SK-N-SH (cell line): ENCODE results near the gene ARF1. TPM values are rescaled to one million over a fixed set of nuclear protein-coding genes. Genes with fewer than 3 reads are reported as not detected.

ENCODE experiments used
- CTCF ChIA-PET: fragments of 300-600, 350-600 bp; formaldehyde crosslinking; extraction: SDS; loops from one replicate; lab custom pipeline; 2021; lab: Yijun Ruan, JAX
- POLR2A ChIA-PET: fragments of 350-600 bp; sonication (Branson Sonifier 250); formaldehyde crosslinking; extraction: SDS; loops from one replicate; lab custom pipeline; 2020; ENCODE audit warnings: antibody characterized with exemption, inconsistent platforms; lab: Yijun Ruan, JAX
- DNase-seq: peaks from one replicate; pipeline ENCODE4 v3.0.0; 2012
- H2AFZ ChIP-seq: fragments of 200-600 bp; sonication (generic); 2 replicates; pipeline ENCODE4 v1.8.1; 2016; ENCODE audit warnings: antibody characterized with exemption, mild to moderate bottlenecking, low read depth
- H3F3A ChIP-seq: fragments of 200-600 bp; sonication (generic); replicated peaks from 2 replicates; pipeline ENCODE3; 2016; ENCODE audit warnings: antibody characterized with exemption, mild to moderate bottlenecking; ENCODE audit not compliant: insufficient read depth
- H3K27ac ChIP-seq, 2 experiments: fragments of 200-500 bp in 1 of 2; fragments of 200-600 bp in 1 of 2; sonication (Bioruptor generic) in 1 of 2; sonication (generic), shearing (Covaris generic) in 1 of 2; 2 replicates each; pipeline versions ENCODE4 v1.5.1 to v1.6.1; 2014 to 2016; ENCODE audit warnings: low read depth in 2 of 2, inconsistent platforms in 1 of 2, low read length in 1 of 2, mild to moderate bottlenecking in 1 of 2, mixed read lengths in 1 of 2
- H3K27me3 ChIP-seq: fragments of 200-600 bp; sonication (generic), shearing (Covaris generic); 2 replicates; pipeline ENCODE4 v1.6.1; 2016; ENCODE audit warnings: mixed run types; ENCODE audit not compliant: insufficient read depth
- H3K36me3 ChIP-seq, 2 experiments: fragments of 200-500 bp in 1 of 2; fragments of 200-600 bp in 1 of 2; sonication (Bioruptor generic) in 1 of 2; sonication (generic) in 1 of 2; replicated peaks in 1 of 2; 2 replicates each; pipeline versions ENCODE3 to v1.5.1; 2014 to 2016; ENCODE audit warnings: low read length in 1 of 2, mild to moderate bottlenecking in 1 of 2; ENCODE audit not compliant: insufficient read depth in 2 of 2, control insufficient read depth in 1 of 2
- H3K4me1 ChIP-seq, 2 experiments: fragments of 200-500 bp in 1 of 2; fragments of 200-600 bp in 1 of 2; sonication (Bioruptor generic) in 1 of 2; sonication (generic), shearing (Covaris generic) in 1 of 2; 2 replicates each; pipeline versions ENCODE4 v1.5.1 to v1.6.1; 2014 to 2016; ENCODE audit warnings: low read depth in 1 of 2, low read length in 1 of 2, mixed run types in 1 of 2; ENCODE audit not compliant: insufficient read depth in 2 of 2, control insufficient read depth in 1 of 2
- H3K4me2 ChIP-seq: fragments of 200-600 bp; sonication (generic), shearing (Covaris generic); 2 replicates; pipeline ENCODE4 v1.6.1; 2017; ENCODE audit warnings: mixed run types
- H3K4me3 ChIP-seq, 2 experiments: fragments of 200-500 bp in 1 of 2; fragments of 200-600 bp in 1 of 2; sonication (Bioruptor generic) in 1 of 2; sonication (generic), shearing (Covaris generic) in 1 of 2; 2 replicates each; pipeline versions ENCODE4 v1.5.1 to v1.8.1; 2014 to 2016; ENCODE audit warnings: low read depth in 2 of 2, inconsistent platforms in 1 of 2, low read length in 1 of 2, mild to moderate bottlenecking in 1 of 2, mixed read lengths in 1 of 2, moderate library complexity in 1 of 2
- H3K79me2 ChIP-seq: fragments of 200-600 bp; sonication (generic); 2 replicates; pipeline ENCODE4 v1.8.1; 2017; ENCODE audit warnings: mild to moderate bottlenecking; ENCODE audit not compliant: insufficient read depth
- H3K9ac ChIP-seq: fragments of 200-600 bp; sonication (generic); 2 replicates; pipeline ENCODE4 v1.6.1; 2017; ENCODE audit warnings: mixed run types
- H3K9me2 ChIP-seq: fragments of 200-600 bp; sonication (generic); 2 replicates; pipeline ENCODE4 v1.6.1; 2017; ENCODE audit warnings: mixed run types
- H3K9me3 ChIP-seq: fragments of 200-600 bp; sonication (generic); 2 replicates; pipeline ENCODE4 v1.6.1; 2017; ENCODE audit warnings: mixed run types, mild to moderate bottlenecking, moderate library complexity
- H4K20me1 ChIP-seq: fragments of 200-600 bp; sonication (generic); 2 replicates; pipeline ENCODE4 v1.6.1; 2017; ENCODE audit warnings: mild to moderate bottlenecking, mixed run types; ENCODE audit not compliant: insufficient read depth
- CHD2 ChIP-seq: fragments of 150-350 bp; IDR thresholded peaks from 2 replicates; pipeline ENCODE4 v1.6.1; 2018; ENCODE audit warnings: low read length; ENCODE audit not compliant: partially characterized antibody
- ELF1 ChIP-seq: IDR thresholded peaks from 2 replicates; pipeline ENCODE4 v1.4.0; 2012
- EP300 ChIP-seq, 2 experiments: IDR thresholded peaks; 2 replicates each; pipeline versions ENCODE4 v1.4.0 to v1.6.1; 2012; ENCODE audit warnings: borderline replicate concordance in 1 of 2, low read depth in 1 of 2, low read length in 1 of 2
- FOSL2 ChIP-seq: IDR thresholded peaks from 2 replicates; pipeline ENCODE4 v1.4.0; 2012; ENCODE audit warnings: low read depth, mild to moderate bottlenecking, moderate library complexity, borderline replicate concordance
- FOXM1 ChIP-seq: IDR thresholded peaks from 2 replicates; pipeline ENCODE4 v1.4.0; 2012; ENCODE audit warnings: low read depth, mild to moderate bottlenecking
- GABPA ChIP-seq: IDR thresholded peaks from 2 replicates; pipeline ENCODE4 v1.4.0; 2012; ENCODE audit warnings: low read depth, mild to moderate bottlenecking
- NFIC ChIP-seq: IDR thresholded peaks from 2 replicates; pipeline ENCODE4 v1.4.0; 2012; ENCODE audit warnings: borderline replicate concordance
- POLR2AphosphoS5 ChIP-seq: IDR thresholded peaks from 2 replicates; pipeline ENCODE4 v1.6.1; 2012; ENCODE audit warnings: low read depth, low read length
- RAD21 ChIP-seq: IDR thresholded peaks from 2 replicates; pipeline ENCODE4 v1.6.1; 2012; ENCODE audit warnings: mild to moderate bottlenecking, low read length
- RCOR1 ChIP-seq: fragments of 150-350 bp; IDR thresholded peaks from 2 replicates; pipeline ENCODE4 v1.6.1; 2017; ENCODE audit warnings: antibody characterized with exemption, low read length
- TAF1 ChIP-seq: IDR thresholded peaks from 2 replicates; pipeline ENCODE4 v1.6.1; 2012; ENCODE audit warnings: low read depth, mild to moderate bottlenecking, low read length, moderate library complexity, borderline replicate concordance
- TEAD4 ChIP-seq: IDR thresholded peaks from 2 replicates; pipeline ENCODE4 v1.4.0; 2012; ENCODE audit warnings: mild to moderate bottlenecking, borderline replicate concordance; ENCODE audit not compliant: insufficient read depth
- YY1 ChIP-seq: IDR thresholded peaks from 2 replicates; pipeline ENCODE4 v1.4.0; 2012; ENCODE audit warnings: low read depth, mild to moderate bottlenecking
- WGBS: methylation state at CpG from one replicate; pipeline ENCODE4 v1.1.6; 2017; ENCODE audit warnings: low lambda C conversion rate; 5-methylcytosine and 5-hydroxymethylcytosine counted together
- polyA plus RNA-seq, 3 experiments: library from polyadenylated mRNA; depleted of rRNA; stranded (reverse); fragments of >200 nt; gene quantifications; 2 replicates each; pipeline ENCODE4 v1.2.3, GENCODE V29; 2012
- TF ChIP-seq, protein P1 (sequence below): fragments of 150-350 bp; IDR thresholded peaks from 2 replicates; pipeline ENCODE4 v1.6.1; 2017; ENCODE audit warnings: antibody characterized with exemption, low read length, low read depth, borderline replicate concordance
- TF ChIP-seq, protein P2 (sequence below): IDR thresholded peaks from 2 replicates; pipeline ENCODE4 v1.6.1; 2012; ENCODE audit warnings: mild to moderate bottlenecking, low read depth, low read length, moderate library complexity
- TF ChIP-seq, protein P3 (sequence below): fragments of 200-600 bp; sonication (generic); IDR thresholded peaks from 2 replicates; pipeline ENCODE4 v1.6.1; 2017; ENCODE audit warnings: antibody characterized with exemption, mild to moderate bottlenecking, moderate library complexity
- TF ChIP-seq, protein P4 (sequence below): IDR thresholded peaks from 2 replicates; pipeline ENCODE4 v1.4.0; 2012; ENCODE audit warnings: low read depth, borderline replicate concordance

The ARF1 gene
- polyA plus RNA-seq, 1 of the 3 experiments (the other 2 are of a cell fraction): 713 TPM

DNA sequence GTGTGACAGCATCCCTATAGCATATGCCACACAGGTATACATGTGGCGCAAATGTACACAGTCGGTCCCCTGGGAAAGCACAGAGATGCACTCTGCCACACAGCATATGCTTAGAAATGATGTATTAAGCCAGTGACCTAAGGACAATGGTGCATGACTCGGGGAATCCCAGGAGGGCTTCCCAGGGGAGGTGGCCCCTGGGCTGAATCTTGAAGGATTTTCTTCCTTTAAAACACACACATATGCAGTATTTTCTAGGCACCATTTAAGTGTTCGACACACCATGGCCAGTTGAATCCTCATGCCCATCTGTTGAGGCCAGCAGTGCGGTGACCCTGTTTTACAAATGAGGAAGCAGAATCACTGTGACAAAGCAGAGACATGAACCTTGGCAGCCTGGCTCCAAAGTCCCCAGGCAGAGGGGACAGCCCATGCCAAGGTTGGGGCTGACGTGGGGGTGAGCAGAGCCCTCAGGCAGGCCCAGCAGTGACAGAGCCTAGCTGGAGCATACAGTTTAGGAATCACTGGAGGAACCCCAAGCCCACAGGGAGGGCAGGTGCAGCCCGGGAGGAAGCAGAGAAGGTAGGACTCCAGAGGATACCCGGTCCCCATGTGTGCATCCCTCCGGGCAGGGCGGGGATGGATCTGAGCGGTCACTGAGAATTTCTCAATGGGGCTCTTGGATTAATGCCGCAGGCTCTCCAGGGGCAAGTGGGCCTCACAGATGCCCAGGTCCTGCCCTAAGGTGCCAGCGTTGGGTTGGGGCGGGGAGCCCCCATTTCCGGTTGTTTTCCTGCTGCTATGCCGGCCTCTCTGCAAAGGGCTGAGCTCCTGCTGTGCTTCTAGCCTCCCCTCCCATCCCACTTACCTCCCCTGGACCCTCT is 47.3 kb upstream of the ARF1 start:
- no peaks in the 10 kb centered on the region for H3K9me3 ChIP-seq
- TF ChIP-seq POLR2AphosphoS5 (no peak), RCOR1 (no peak), FOXM1 (no peak), TEAD4 (no peak), CHD2 (no peak), GABPA (no peak), NFIC (no peak), YY1 (no peak), RAD21 (no peak), FOSL2 (no peak), EP300 (IDR thresholded peaks at IDR 0.05; ENCODE audit: borderline replicate concordance in 1 of 2, low read depth in 1 of 2, low read length in 1 of 2) (no peak), ELF1 (no peak), TAF1 (no peak)
- TF ChIP-seq, protein P1, sequence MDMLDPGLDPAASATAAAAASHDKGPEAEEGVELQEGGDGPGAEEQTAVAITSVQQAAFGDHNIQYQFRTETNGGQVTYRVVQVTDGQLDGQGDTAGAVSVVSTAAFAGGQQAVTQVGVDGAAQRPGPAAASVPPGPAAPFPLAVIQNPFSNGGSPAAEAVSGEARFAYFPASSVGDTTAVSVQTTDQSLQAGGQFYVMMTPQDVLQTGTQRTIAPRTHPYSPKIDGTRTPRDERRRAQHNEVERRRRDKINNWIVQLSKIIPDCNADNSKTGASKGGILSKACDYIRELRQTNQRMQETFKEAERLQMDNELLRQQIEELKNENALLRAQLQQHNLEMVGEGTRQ: no peak
- TF ChIP-seq, protein P2, sequence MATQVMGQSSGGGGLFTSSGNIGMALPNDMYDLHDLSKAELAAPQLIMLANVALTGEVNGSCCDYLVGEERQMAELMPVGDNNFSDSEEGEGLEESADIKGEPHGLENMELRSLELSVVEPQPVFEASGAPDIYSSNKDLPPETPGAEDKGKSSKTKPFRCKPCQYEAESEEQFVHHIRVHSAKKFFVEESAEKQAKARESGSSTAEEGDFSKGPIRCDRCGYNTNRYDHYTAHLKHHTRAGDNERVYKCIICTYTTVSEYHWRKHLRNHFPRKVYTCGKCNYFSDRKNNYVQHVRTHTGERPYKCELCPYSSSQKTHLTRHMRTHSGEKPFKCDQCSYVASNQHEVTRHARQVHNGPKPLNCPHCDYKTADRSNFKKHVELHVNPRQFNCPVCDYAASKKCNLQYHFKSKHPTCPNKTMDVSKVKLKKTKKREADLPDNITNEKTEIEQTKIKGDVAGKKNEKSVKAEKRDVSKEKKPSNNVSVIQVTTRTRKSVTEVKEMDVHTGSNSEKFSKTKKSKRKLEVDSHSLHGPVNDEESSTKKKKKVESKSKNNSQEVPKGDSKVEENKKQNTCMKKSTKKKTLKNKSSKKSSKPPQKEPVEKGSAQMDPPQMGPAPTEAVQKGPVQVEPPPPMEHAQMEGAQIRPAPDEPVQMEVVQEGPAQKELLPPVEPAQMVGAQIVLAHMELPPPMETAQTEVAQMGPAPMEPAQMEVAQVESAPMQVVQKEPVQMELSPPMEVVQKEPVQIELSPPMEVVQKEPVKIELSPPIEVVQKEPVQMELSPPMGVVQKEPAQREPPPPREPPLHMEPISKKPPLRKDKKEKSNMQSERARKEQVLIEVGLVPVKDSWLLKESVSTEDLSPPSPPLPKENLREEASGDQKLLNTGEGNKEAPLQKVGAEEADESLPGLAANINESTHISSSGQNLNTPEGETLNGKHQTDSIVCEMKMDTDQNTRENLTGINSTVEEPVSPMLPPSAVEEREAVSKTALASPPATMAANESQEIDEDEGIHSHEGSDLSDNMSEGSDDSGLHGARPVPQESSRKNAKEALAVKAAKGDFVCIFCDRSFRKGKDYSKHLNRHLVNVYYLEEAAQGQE: no peak
- TF ChIP-seq, protein P3, sequence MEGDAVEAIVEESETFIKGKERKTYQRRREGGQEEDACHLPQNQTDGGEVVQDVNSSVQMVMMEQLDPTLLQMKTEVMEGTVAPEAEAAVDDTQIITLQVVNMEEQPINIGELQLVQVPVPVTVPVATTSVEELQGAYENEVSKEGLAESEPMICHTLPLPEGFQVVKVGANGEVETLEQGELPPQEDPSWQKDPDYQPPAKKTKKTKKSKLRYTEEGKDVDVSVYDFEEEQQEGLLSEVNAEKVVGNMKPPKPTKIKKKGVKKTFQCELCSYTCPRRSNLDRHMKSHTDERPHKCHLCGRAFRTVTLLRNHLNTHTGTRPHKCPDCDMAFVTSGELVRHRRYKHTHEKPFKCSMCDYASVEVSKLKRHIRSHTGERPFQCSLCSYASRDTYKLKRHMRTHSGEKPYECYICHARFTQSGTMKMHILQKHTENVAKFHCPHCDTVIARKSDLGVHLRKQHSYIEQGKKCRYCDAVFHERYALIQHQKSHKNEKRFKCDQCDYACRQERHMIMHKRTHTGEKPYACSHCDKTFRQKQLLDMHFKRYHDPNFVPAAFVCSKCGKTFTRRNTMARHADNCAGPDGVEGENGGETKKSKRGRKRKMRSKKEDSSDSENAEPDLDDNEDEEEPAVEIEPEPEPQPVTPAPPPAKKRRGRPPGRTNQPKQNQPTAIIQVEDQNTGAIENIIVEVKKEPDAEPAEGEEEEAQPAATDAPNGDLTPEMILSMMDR: no peak
- TF ChIP-seq, protein P4, sequence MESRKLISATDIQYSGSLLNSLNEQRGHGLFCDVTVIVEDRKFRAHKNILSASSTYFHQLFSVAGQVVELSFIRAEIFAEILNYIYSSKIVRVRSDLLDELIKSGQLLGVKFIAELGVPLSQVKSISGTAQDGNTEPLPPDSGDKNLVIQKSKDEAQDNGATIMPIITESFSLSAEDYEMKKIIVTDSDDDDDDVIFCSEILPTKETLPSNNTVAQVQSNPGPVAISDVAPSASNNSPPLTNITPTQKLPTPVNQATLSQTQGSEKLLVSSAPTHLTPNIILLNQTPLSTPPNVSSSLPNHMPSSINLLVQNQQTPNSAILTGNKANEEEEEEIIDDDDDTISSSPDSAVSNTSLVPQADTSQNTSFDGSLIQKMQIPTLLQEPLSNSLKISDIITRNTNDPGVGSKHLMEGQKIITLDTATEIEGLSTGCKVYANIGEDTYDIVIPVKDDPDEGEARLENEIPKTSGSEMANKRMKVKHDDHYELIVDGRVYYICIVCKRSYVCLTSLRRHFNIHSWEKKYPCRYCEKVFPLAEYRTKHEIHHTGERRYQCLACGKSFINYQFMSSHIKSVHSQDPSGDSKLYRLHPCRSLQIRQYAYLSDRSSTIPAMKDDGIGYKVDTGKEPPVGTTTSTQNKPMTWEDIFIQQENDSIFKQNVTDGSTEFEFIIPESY: no peak
- no peak for DNase-seq
- ChIA-PET CTCF (no interaction called here), POLR2A (no interaction called here)
- no peaks in the 10 kb centered on the region for H3F3A ChIP-seq
- 49% methylated on average over 14 of the region's 16 CpGs for WGBS
- H3K4me1 ChIP-seq: no peaks in the 10 kb centered on the region
- no peaks in the 10 kb centered on the region for H4K20me1 ChIP-seq
- no peak overlapping the region for H3K4me2 ChIP-seq
- no peak overlapping the region for H3K9ac ChIP-seq
- H3K79me2 ChIP-seq: no peaks in the 10 kb centered on the region
- H3K4me3 ChIP-seq: no peak overlapping the region
- no peaks in the 10 kb centered on the region for H3K9me2 ChIP-seq
- no peak overlapping the region for H3K27ac ChIP-seq
- H3K27me3 ChIP-seq: no peaks in the 10 kb centered on the region; the same call in 1 of the 2 replicates
- no peaks in the 10 kb centered on the region for H3K36me3 ChIP-seq
- no peak overlapping the region for H2AFZ ChIP-seq
